Neural cell (in vitro differentiated cells): ENCODE measurements around the gene CFAP299.
"Not testable (repeated sequence)": the region's sequence is repeated elsewhere in the genome, so short reads cannot be mapped to it uniquely, and the experiment has no call there.

Experiments used
- EP300 ChIP-seq: fragments of 450-650 bp; conservative IDR thresholded peaks from 2 replicates; pipeline ENCODE4 v1.6.1; 2014; ENCODE audit warnings: antibody characterized with exemption, mild to moderate bottlenecking, moderate library complexity; ENCODE audit not compliant: poor library complexity, severe bottlenecking
- EZH2 ChIP-seq: fragments of 200-600, 300-800 bp; shearing (Covaris generic), sonication (generic); IDR thresholded peaks from 2 replicates; pipeline ENCODE4 v1.6.1; 2014; ENCODE audit warnings: antibody characterized with exemption, low read length, borderline replicate concordance, mild to moderate bottlenecking; ENCODE audit not compliant: insufficient read depth, poor library complexity, severe bottlenecking
- MXI1 ChIP-seq: fragments of 450-650 bp; conservative IDR thresholded peaks from 2 replicates; pipeline ENCODE4 v1.6.1; 2014; ENCODE audit warnings: antibody characterized with exemption, mild to moderate bottlenecking; ENCODE audit not compliant: poor library complexity, severe bottlenecking
- POLR2AphosphoS5 ChIP-seq: IDR thresholded peaks from 2 replicates; pipeline ENCODE4 v1.6.1; 2012
- RAD21 ChIP-seq: fragments of 450-650 bp; conservative IDR thresholded peaks from 2 replicates; pipeline ENCODE4 v1.6.1; 2014; ENCODE audit warnings: antibody characterized with exemption, mild to moderate bottlenecking, moderate library complexity
- SMC3 ChIP-seq: fragments of 450-650 bp; conservative IDR thresholded peaks from 2 replicates; pipeline ENCODE4 v1.6.1; 2014; ENCODE audit warnings: antibody characterized with exemption, mild to moderate bottlenecking, moderate library complexity; ENCODE audit not compliant: poor library complexity
- TAF1 ChIP-seq: IDR thresholded peaks from 2 replicates; pipeline ENCODE4 v1.6.1; 2012; ENCODE audit warnings: low read depth
- TF ChIP-seq, protein P1 (sequence below): fragments of 450-650 bp; IDR thresholded peaks from 2 replicates; pipeline ENCODE4 v1.5.1; 2014; ENCODE audit warnings: antibody characterized with exemption, mild to moderate bottlenecking, moderate library complexity; ENCODE audit not compliant: poor library complexity, severe bottlenecking
- TF ChIP-seq, protein P2 (sequence below): IDR thresholded peaks from 2 replicates; pipeline ENCODE4 v1.6.1; 2012; ENCODE audit warnings: borderline replicate concordance

DNA sequence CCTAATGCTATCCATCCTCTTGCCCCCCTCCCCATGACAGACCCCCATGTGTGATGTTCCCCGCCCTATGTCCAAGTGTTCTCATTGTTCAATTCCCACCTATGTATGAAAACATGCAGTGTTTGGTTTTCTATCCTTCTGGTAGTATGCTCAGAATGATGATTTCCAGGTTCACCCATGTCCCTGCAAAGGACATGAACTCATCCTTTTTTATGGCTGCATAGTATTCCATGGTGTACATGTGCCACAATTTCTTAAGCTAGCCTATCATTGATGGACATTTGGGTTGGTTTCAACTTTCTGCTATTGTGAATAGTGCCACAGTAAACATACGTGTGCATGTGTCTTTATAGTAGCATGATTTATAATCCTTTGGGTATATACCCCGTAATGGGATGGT lies 334.6 kb downstream of the CFAP299 start:
- TF ChIP-seq, protein P1, sequence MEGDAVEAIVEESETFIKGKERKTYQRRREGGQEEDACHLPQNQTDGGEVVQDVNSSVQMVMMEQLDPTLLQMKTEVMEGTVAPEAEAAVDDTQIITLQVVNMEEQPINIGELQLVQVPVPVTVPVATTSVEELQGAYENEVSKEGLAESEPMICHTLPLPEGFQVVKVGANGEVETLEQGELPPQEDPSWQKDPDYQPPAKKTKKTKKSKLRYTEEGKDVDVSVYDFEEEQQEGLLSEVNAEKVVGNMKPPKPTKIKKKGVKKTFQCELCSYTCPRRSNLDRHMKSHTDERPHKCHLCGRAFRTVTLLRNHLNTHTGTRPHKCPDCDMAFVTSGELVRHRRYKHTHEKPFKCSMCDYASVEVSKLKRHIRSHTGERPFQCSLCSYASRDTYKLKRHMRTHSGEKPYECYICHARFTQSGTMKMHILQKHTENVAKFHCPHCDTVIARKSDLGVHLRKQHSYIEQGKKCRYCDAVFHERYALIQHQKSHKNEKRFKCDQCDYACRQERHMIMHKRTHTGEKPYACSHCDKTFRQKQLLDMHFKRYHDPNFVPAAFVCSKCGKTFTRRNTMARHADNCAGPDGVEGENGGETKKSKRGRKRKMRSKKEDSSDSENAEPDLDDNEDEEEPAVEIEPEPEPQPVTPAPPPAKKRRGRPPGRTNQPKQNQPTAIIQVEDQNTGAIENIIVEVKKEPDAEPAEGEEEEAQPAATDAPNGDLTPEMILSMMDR, result not testable (repeated sequence)
- TF ChIP-seq, protein P2, sequence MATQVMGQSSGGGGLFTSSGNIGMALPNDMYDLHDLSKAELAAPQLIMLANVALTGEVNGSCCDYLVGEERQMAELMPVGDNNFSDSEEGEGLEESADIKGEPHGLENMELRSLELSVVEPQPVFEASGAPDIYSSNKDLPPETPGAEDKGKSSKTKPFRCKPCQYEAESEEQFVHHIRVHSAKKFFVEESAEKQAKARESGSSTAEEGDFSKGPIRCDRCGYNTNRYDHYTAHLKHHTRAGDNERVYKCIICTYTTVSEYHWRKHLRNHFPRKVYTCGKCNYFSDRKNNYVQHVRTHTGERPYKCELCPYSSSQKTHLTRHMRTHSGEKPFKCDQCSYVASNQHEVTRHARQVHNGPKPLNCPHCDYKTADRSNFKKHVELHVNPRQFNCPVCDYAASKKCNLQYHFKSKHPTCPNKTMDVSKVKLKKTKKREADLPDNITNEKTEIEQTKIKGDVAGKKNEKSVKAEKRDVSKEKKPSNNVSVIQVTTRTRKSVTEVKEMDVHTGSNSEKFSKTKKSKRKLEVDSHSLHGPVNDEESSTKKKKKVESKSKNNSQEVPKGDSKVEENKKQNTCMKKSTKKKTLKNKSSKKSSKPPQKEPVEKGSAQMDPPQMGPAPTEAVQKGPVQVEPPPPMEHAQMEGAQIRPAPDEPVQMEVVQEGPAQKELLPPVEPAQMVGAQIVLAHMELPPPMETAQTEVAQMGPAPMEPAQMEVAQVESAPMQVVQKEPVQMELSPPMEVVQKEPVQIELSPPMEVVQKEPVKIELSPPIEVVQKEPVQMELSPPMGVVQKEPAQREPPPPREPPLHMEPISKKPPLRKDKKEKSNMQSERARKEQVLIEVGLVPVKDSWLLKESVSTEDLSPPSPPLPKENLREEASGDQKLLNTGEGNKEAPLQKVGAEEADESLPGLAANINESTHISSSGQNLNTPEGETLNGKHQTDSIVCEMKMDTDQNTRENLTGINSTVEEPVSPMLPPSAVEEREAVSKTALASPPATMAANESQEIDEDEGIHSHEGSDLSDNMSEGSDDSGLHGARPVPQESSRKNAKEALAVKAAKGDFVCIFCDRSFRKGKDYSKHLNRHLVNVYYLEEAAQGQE, result not testable (repeated sequence)
- not testable (repeated sequence) for TF ChIP-seq EZH2, EP300, RAD21, POLR2AphosphoS5, MXI1, TAF1, SMC3
